ENCODE measurements around the gene SUSD1. TPM values are rescaled to one million over a fixed set of nuclear protein-coding genes. Genes with fewer than 3 reads are reported as not detected.

The SUSD1 gene
- total RNA-seq, 1 experiment from 2014 or later: 7.4 TPM

DNA sequence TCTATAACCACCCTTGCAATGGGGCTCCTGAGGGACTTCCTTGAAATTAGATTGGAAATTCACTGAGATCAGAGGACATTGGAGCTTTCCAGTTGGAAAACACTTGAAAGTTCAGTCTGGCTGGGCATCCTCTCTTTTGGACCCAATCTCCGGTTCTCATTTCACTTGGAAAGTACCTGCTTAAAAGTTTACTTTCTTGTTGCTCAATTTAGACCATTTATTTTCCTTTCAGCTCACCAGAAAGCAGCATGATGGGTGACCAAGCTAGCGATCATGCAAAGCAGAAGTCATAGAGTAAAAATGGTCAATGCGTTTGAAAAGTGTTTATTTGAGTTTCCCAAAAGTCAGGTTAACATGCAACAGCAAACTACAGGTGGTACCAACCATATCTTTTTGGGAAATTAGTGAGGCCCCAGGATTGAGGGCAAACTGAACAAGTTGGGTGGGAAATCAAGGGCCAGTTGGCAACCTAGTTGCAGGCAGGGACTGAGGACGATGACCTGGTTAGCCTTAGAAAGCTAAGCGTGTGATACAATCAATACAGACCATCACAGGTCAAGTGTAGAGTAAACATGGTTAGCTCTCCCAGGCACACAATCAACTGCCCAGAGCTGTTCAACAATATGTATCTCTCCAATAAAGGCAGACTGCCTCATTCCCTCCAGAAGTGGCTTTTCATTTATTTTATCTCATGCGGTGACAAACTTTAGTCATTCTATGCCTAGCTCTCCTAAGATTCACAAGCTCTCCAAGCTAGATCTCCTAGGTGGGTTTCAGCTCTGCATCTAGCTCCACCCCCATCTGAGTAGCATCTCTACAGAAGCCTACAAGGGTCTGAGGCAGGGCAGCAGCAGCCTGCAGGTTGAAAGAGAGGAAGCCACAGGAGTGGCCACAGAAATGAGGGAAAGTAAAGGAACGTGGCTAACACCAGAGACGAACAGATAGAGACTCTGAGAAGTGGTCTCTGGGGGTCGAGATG, 141.6 kb downstream of the SUSD1 start:
- Histone ChIP-seq H4K20me1 (ENCODE audit: low read length) (no peaks in the 10 kb centered on the region), H3K27ac (ENCODE audit: low read length) (no peak overlapping the region), H3K4me2 (ENCODE audit: low read length) (no peak overlapping the region), H3F3A (ENCODE audit: low read length, unreplicated experiment) (peaks cover 3% of the 10 kb centered on the region), H3K9ac (ENCODE audit: low read length) (no peak overlapping the region), H3K9me2 (replicated peaks; ENCODE audit: low read length) (no peaks in the 10 kb centered on the region), H3K9me3 (ENCODE audit: low read length) (no peaks in the 10 kb centered on the region), H3K4me3 (ENCODE audit: low read length) (no peak overlapping the region), H3K4me1 (ENCODE audit: insufficient read depth, low read length) (peaks cover 44% of the 10 kb centered on the region), H3K36me3 (ENCODE audit: low read depth, low read length) (no peaks in the 10 kb centered on the region), H2AFZ (ENCODE audit: low read length) (no peak overlapping the region), H3K27me3 (ENCODE audit: low read length) (no peaks in the 10 kb centered on the region), H3K79me2 (ENCODE audit: low read length) (no peaks in the 10 kb centered on the region)
- no peak for ATAC-seq
- intact Hi-C loops (cut with micrococcal nuclease): no loop called here
- POLR2A ChIA-PET (ENCODE audit: unreplicated experiment): no interaction called here
- no peak for TF ChIP-seq EZH2 (IDR thresholded peaks at IDR 0.05; ENCODE audit: low read length, unreplicated experiment)
- no peak for DNase-seq
- BruUV-seq (replicated peaks): no TSS peak
- CTCF ChIA-PET: no interaction called here

DNA sequence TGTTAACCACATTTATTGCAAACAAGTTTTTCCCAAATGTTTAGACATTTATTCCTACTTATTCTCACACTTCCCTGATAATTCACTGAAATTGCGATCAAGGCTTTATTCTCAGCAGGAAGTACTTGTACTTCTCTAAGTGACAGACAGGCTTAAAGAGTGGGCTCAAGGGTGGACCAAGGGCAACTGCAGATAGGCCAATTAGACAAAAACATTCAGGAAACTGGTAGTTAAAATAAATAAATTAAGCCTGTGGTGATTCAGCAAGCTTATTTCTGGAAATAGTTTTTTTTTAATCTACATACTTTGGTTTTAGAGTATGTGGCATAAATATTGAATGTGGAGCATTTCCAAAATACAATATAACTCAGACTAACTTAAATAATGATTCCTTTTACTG, 142.4 kb downstream of the SUSD1 start:
- no peaks in the 10 kb centered on the region for H4K20me1 ChIP-seq (ENCODE audit: low read length)
- no TSS peak for BruUV-seq (replicated peaks)
- H3K4me2 ChIP-seq (ENCODE audit: low read length): no peak overlapping the region
- DNase-seq (no peak), ATAC-seq (peak; percentile 11; the same call in 1 of the 2 replicates)
- H2AFZ ChIP-seq (ENCODE audit: low read length): no peak overlapping the region
- TF ChIP-seq, protein P1, sequence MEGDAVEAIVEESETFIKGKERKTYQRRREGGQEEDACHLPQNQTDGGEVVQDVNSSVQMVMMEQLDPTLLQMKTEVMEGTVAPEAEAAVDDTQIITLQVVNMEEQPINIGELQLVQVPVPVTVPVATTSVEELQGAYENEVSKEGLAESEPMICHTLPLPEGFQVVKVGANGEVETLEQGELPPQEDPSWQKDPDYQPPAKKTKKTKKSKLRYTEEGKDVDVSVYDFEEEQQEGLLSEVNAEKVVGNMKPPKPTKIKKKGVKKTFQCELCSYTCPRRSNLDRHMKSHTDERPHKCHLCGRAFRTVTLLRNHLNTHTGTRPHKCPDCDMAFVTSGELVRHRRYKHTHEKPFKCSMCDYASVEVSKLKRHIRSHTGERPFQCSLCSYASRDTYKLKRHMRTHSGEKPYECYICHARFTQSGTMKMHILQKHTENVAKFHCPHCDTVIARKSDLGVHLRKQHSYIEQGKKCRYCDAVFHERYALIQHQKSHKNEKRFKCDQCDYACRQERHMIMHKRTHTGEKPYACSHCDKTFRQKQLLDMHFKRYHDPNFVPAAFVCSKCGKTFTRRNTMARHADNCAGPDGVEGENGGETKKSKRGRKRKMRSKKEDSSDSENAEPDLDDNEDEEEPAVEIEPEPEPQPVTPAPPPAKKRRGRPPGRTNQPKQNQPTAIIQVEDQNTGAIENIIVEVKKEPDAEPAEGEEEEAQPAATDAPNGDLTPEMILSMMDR (conservative IDR thresholded peaks at IDR 0.05; ENCODE audit: low read depth, low read length): no peak
- TF ChIP-seq EZH2phosphoT487 (IDR thresholded peaks at IDR 0.05; ENCODE audit: borderline replicate concordance, low read length) (no peak), EZH2 (IDR thresholded peaks at IDR 0.05; ENCODE audit: low read length, unreplicated experiment) (no peak)
- no peaks in the 10 kb centered on the region for H3K79me2 ChIP-seq (ENCODE audit: low read length)
- no peak overlapping the region for H3K9ac ChIP-seq (ENCODE audit: low read length)
- CTCF ChIA-PET: no interaction called here
- H3K27me3 ChIP-seq (ENCODE audit: low read length): no peaks in the 10 kb centered on the region
- intact Hi-C loops (cut with micrococcal nuclease): no loop called here
- no peaks in the 10 kb centered on the region for H3K9me2 ChIP-seq (replicated peaks; ENCODE audit: low read length)
- H3K36me3 ChIP-seq (ENCODE audit: low read depth, low read length): no peaks in the 10 kb centered on the region
- peaks cover 3% of the 10 kb centered on the region for H3F3A ChIP-seq (ENCODE audit: low read length, unreplicated experiment)
- no peak overlapping the region for H3K27ac ChIP-seq (ENCODE audit: low read length)
- H3K4me1 ChIP-seq (ENCODE audit: insufficient read depth, low read length): peaks cover 45% of the 10 kb centered on the region
- no peaks in the 10 kb centered on the region for H3K9me3 ChIP-seq (ENCODE audit: low read length)
- H3K4me3 ChIP-seq (ENCODE audit: low read length): no peak overlapping the region
- POLR2A ChIA-PET (ENCODE audit: unreplicated experiment): no interaction called here

DNA sequence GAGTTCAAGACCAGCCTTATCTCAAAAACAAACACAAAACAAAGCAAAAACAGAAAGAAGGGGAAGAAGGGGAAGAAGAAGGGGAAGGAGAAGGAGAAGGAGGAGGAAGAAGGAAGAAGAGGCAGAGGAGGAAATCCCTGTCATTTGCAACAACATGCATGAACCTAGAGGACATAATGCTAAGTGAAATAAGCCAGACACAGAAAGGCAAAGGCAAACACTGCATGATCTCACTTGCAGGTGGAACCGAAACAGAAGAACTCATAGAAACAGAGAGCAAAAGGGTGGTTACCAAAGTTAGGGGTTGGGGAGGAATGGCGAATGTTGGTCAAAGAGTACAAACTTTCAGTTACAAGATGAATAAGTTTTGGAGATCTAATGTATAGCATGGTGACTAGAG, 143.1 kb downstream of the SUSD1 start:
- Histone ChIP-seq H4K20me1 (ENCODE audit: low read length) (no peaks in the 10 kb centered on the region), H3F3A (ENCODE audit: low read length, unreplicated experiment) (peaks cover 3% of the 10 kb centered on the region), H3K9ac (ENCODE audit: low read length) (no peak overlapping the region), H3K9me2 (replicated peaks; ENCODE audit: low read length) (no peaks in the 10 kb centered on the region), H3K4me1 (ENCODE audit: insufficient read depth, low read length) (peaks cover 38% of the 10 kb centered on the region), H3K79me2 (ENCODE audit: low read length) (no peaks in the 10 kb centered on the region), H3K36me3 (ENCODE audit: low read depth, low read length) (no peaks in the 10 kb centered on the region), H3K27me3 (ENCODE audit: low read length) (no peaks in the 10 kb centered on the region), H3K9me3 (ENCODE audit: low read length) (no peaks in the 10 kb centered on the region), H3K4me3 (ENCODE audit: low read length) (no peak overlapping the region), H2AFZ (ENCODE audit: low read length) (no peak overlapping the region), H3K27ac (ENCODE audit: low read length) (no peak overlapping the region), H3K4me2 (ENCODE audit: low read length) (no peak overlapping the region)
- DNase-seq: no peak
- no peak for ATAC-seq
- ChIA-PET CTCF (no interaction called here), POLR2A (ENCODE audit: unreplicated experiment) (no interaction called here)
- no TSS peak for BruUV-seq (replicated peaks)
- TF ChIP-seq EZH2phosphoT487 (IDR thresholded peaks at IDR 0.05; ENCODE audit: borderline replicate concordance, low read length): no peak
- TF ChIP-seq, protein P1 (conservative IDR thresholded peaks at IDR 0.05; ENCODE audit: low read depth, low read length): no peak
- TF ChIP-seq EZH2 (IDR thresholded peaks at IDR 0.05; ENCODE audit: low read length, unreplicated experiment): no peak
- intact Hi-C loops (cut with micrococcal nuclease): no loop called here

All from PC-3 (cell line).